GM12873 (cell line): ENCODE measurements around the gene LY9.

Experiments used
- CTCF ChIP-seq: IDR thresholded peaks from 2 replicates; pipeline ENCODE4 v1.5.1; 2012; ENCODE audit warnings: low read depth, mild to moderate bottlenecking, moderate library complexity, low read length, control low read depth; ENCODE audit not compliant: insufficient read depth; ENCODE audit errors: missing control alignments

Gene LY9

GRCh38 chr1:160797861-160798273 is 1.9 kb downstream of the LY9 start:
- no peak for TF ChIP-seq CTCF

- no peak for TF ChIP-seq CTCF
These were observed 2.5 kb downstream of the LY9 start for GRCh38 chr1:160798439-160798838.

GRCh38 chr1:160799641-160800040 is 3.7 kb downstream of the LY9 start:
- no peak for TF ChIP-seq CTCF

GRCh38 chr1:160800142-160800541 is 4.2 kb downstream of the LY9 start:
- TF ChIP-seq CTCF, result no peak

- no peak for TF ChIP-seq CTCF
These were observed 4.9 kb downstream of the LY9 start for GRCh38 chr1:160800645-160801408.

- TF ChIP-seq CTCF, result no peak
These were observed 6.0 kb downstream of the LY9 start for GRCh38 chr1:160801836-160802580.

- TF ChIP-seq CTCF, result peak; percentile 20
These were observed 10.2 kb downstream of the LY9 start for GRCh38 chr1:160806109-160806665.
